HUES64 (cell line): Measurements from ENCODE around the gene FECH.
"Not testable (repeated sequence)": the region's sequence is repeated elsewhere in the genome, so short reads cannot be mapped to it uniquely, and the experiment has no call there.

Source experiments
- H3K27ac ChIP-seq: 2 replicates; pipeline ENCODE4 v1.7.0; 2013; ENCODE audit warnings: low read depth, low read length, inconsistent platforms
- H3K27me3 ChIP-seq: 2 replicates; pipeline ENCODE4 v1.6.1; 2013; ENCODE audit warnings: mild to moderate bottlenecking, low read length; ENCODE audit not compliant: insufficient read depth
- H3K36me3 ChIP-seq: 2 replicates; pipeline ENCODE4 v1.6.1; 2013; ENCODE audit warnings: mild to moderate bottlenecking, low read length; ENCODE audit not compliant: insufficient read depth
- H3K4me1 ChIP-seq: 2 replicates; pipeline ENCODE4 v1.6.1; 2013; ENCODE audit warnings: mild to moderate bottlenecking, low read length, moderate library complexity; ENCODE audit not compliant: insufficient read depth
- H3K4me3 ChIP-seq: 2 replicates; pipeline ENCODE4 v1.5.1; 2013; ENCODE audit warnings: mild to moderate bottlenecking, low read length, moderate library complexity
- H3K9ac ChIP-seq: 2 replicates; pipeline ENCODE4 v1.6.1; 2013; ENCODE audit warnings: mild to moderate bottlenecking, low read depth, low read length
- H3K9me3 ChIP-seq: 2 replicates; pipeline ENCODE4 v1.6.1; 2013; ENCODE audit warnings: low read depth, low read length; ENCODE audit not compliant: insufficient read depth
- WGBS: fragments of 150-250, 120-280 bp; methylation state at CpG from one replicate; pipeline ENCODE4 v1.1.7; 2013; ENCODE audit warnings: missing lambda C conversion rate; 5-methylcytosine and 5-hydroxymethylcytosine counted together

Gene FECH

GRCh38 chr18:57619876-57620275 is 33.4 kb upstream of the FECH start:
- H3K27me3 ChIP-seq = no peaks in the 10 kb centered on the region
- no peaks in the 10 kb centered on the region for H3K9me3 ChIP-seq
- no peak overlapping the region for H3K27ac ChIP-seq
- WGBS = 95% methylated on average over 3 of the region's 3 CpGs
- peaks cover 8% of the 10 kb centered on the region; the same call in 1 of the 2 replicates for H3K4me1 ChIP-seq
- H3K4me3 ChIP-seq = peak overlapping the region; percentile 92; the same call in 1 of the 2 replicates
- H3K36me3 ChIP-seq = peaks cover 41% of the 10 kb centered on the region
- H3K9ac ChIP-seq = no peak overlapping the region

DNA sequence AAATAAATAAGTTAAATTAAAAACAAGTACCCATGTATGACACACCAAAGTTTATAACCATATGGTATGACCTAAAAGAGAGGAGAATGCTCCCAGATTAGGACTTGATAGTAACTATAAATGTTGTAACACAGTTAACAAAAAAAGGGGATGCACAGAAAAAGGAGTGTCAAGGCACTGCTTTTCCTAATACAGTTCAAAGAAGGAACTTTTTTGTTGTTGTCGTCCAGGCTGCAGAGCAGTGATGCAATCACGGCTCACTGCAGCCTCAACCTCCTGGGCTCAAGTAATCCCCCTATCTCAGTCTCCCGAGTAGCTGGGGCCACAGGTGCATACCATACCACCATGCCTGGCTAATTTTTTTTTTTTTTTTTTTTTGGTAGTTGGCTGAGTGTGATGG is 32.4 kb upstream of the FECH start:
- WGBS = 96% methylated on average over 3 of the region's 3 CpGs
- H3K27me3 ChIP-seq = no peaks in the 10 kb centered on the region

DNA sequence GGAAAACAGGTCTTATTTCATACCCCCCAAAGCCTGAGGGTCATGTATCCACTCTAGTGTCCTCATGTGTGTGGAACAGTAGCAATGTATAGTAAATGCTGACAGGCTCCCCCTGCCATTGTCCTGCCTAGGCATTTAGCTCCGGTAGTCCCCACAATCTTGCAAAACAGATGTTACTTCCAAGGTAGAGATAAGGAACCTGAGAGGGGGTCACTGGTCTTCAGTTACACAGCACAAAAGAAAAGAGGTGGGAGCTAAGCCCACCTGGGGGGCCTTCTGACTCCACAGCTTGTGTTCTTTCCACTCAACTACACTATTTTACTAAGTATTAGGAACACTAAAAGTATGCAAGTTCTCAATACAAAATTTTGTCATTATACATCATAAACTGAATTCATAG is 17.4 kb upstream of the FECH start:
- Histone ChIP-seq H3K9me3 (no peaks in the 10 kb centered on the region), H3K27ac (no peak overlapping the region), H3K4me3 (no peak overlapping the region), H3K36me3 (peaks cover 97% of the 10 kb centered on the region), H3K9ac (no peak overlapping the region), H3K27me3 (no peaks in the 10 kb centered on the region), H3K4me1 (no peaks in the 10 kb centered on the region)
- WGBS = 100% methylated on average over 1 of the region's 1 CpG

More for the DNA sequence above, 32.4 kb upstream of the FECH start:
- H3K4me1 ChIP-seq = peaks cover 8% of the 10 kb centered on the region; the same call in 1 of the 2 replicates
- H3K4me3 ChIP-seq = no peak overlapping the region
- no peaks in the 10 kb centered on the region for H3K9me3 ChIP-seq
- no peak overlapping the region for H3K9ac ChIP-seq
- H3K36me3 ChIP-seq = peaks cover 51% of the 10 kb centered on the region
- no peak overlapping the region for H3K27ac ChIP-seq

GRCh38 chr18:57595347-57595746 is 8.8 kb upstream of the FECH start:
- Histone ChIP-seq H3K4me3 (no peak overlapping the region), H3K9me3 (no peaks in the 10 kb centered on the region), H3K36me3 (peaks cover 26% of the 10 kb centered on the region), H3K4me1 (no peaks in the 10 kb centered on the region), H3K27me3 (no peaks in the 10 kb centered on the region), H3K27ac (no peak overlapping the region), H3K9ac (no peak overlapping the region)

GRCh38 chr18:57592716-57593115 is 6.2 kb upstream of the FECH start:
- not testable (repeated sequence) for H3K9me3 ChIP-seq, H3K27me3 ChIP-seq, H3K4me1 ChIP-seq, H3K9ac ChIP-seq, H3K4me3 ChIP-seq, H3K27ac ChIP-seq, H3K36me3 ChIP-seq
- 89% methylated on average over 4 of the region's 4 CpGs for WGBS

- H3K4me3 ChIP-seq = no peak overlapping the region
- no peaks in the 10 kb centered on the region for H3K36me3 ChIP-seq
- 63% methylated on average over 1 of the region's 2 CpGs for WGBS
- H3K4me1 ChIP-seq = peaks cover 3% of the 10 kb centered on the region; the same call in 1 of the 2 replicates
- no peaks in the 10 kb centered on the region for H3K9me3 ChIP-seq
- no peaks in the 10 kb centered on the region for H3K27me3 ChIP-seq
- H3K9ac ChIP-seq = no peak overlapping the region
- no peak overlapping the region for H3K27ac ChIP-seq
Observed at GRCh38 chr18:57589161-57589560, 2.7 kb upstream of the FECH start.

GRCh38 chr18:57587098-57587661 is 678 bp upstream of the FECH start:
- no peak overlapping the region for H3K27ac ChIP-seq
- peak overlapping the region; percentile 71 for H3K4me3 ChIP-seq
- peaks cover 5% of the 10 kb centered on the region; the same call in 1 of the 2 replicates for H3K36me3 ChIP-seq
- peak overlapping the region; percentile 87 for H3K9ac ChIP-seq
- WGBS = 90% methylated on average over 11 of the region's 12 CpGs
- H3K27me3 ChIP-seq = no peaks in the 10 kb centered on the region
- H3K9me3 ChIP-seq = no peaks in the 10 kb centered on the region
- H3K4me1 ChIP-seq = peaks cover 3% of the 10 kb centered on the region; the same call in 1 of the 2 replicates

DNA sequence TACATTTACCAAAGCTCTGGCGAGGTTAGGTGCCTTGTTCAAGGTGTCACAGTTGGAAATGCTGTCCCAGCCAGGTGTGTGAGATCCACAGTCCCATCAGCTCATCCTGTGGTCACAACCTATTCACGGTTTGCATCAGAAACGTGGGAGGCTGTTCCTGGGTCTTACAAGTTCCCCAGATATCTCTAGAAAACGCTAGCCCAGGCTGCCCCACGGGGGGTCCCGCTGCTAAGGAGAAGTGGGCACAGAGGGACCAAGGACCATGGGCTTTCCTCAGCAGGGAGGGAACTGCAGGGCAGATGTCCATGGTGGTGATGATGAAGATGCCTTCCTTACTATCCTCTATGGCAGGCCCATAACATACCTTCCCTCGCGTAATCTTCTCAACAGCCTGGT is 649 bp downstream of the FECH start:
- Histone ChIP-seq H3K4me1 (peaks cover 3% of the 10 kb centered on the region; the same call in 1 of the 2 replicates), H3K9me3 (no peaks in the 10 kb centered on the region), H3K9ac (peak overlapping the region; percentile 87), H3K4me3 (peak overlapping the region; percentile 71), H3K27me3 (no peaks in the 10 kb centered on the region), H3K27ac (no peak overlapping the region), H3K36me3 (peaks cover 5% of the 10 kb centered on the region; the same call in 1 of the 2 replicates)
- 27% methylated on average over 8 of the region's 8 CpGs for WGBS

DNA sequence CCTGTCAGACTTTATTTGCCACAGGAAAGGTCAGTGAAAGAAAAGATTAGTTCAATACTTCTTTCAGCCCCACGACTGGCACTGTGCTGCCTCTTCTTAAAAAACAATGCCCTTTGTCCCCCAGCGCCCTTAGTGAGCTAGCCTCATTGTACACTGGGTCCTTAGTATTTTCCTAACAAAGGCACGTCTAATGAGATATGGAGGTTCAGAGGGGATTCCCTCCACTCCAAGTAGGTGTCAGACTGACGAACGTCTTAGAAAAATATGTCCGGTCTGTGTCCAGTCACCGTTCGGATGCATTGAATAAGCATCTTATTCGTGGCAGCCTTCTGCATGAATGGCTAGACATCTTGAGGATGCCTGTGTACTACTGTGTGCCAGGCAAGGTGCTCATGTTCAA is 1.1 kb downstream of the FECH start:
- Histone ChIP-seq H3K4me1 (peaks cover 3% of the 10 kb centered on the region; the same call in 1 of the 2 replicates), H3K9ac (no peak overlapping the region), H3K27ac (no peak overlapping the region), H3K36me3 (peaks cover 5% of the 10 kb centered on the region; the same call in 1 of the 2 replicates), H3K4me3 (peak overlapping the region; percentile 71), H3K9me3 (no peaks in the 10 kb centered on the region), H3K27me3 (no peaks in the 10 kb centered on the region)
- 86% methylated on average over 9 of the region's 9 CpGs for WGBS

GRCh38 chr18:57584444-57584843 is 2.1 kb downstream of the FECH start:
- Histone ChIP-seq H3K9me3 (no peaks in the 10 kb centered on the region), H3K4me3 (no peak overlapping the region), H3K27me3 (no peaks in the 10 kb centered on the region), H3K9ac (no peak overlapping the region), H3K27ac (no peak overlapping the region), H3K36me3 (peaks cover 12% of the 10 kb centered on the region; the same call in 1 of the 2 replicates), H3K4me1 (peaks cover 3% of the 10 kb centered on the region; the same call in 1 of the 2 replicates)
- WGBS = no CpG with 5 or more reads among the region's 3 CpGs

GRCh38 chr18:57583297-57583835 is 3.1 kb downstream of the FECH start:
- Histone ChIP-seq H3K36me3 (peaks cover 16% of the 10 kb centered on the region), H3K9me3 (no peaks in the 10 kb centered on the region), H3K4me1 (peaks cover 3% of the 10 kb centered on the region; the same call in 1 of the 2 replicates), H3K27me3 (no peaks in the 10 kb centered on the region), H3K27ac (no peak overlapping the region), H3K4me3 (no peak overlapping the region), H3K9ac (no peak overlapping the region)
- 94% methylated on average over 11 of the region's 11 CpGs for WGBS
